H1 (cell line): ENCODE data around the gene HAPLN3. TPM values are rescaled to one million over a fixed set of nuclear protein-coding genes. Genes with fewer than 3 reads are reported as not detected.

Experiments used
- HDAC6 ChIP-seq: IDR thresholded peaks from one replicate; pipeline ENCODE4 v1.7.1; 2012; ENCODE audit warnings: low read depth, mild to moderate bottlenecking, inconsistent platforms, low read length, moderate library complexity
- RAD21 ChIP-seq, 2 experiments: IDR thresholded peaks in 1 of 2; conservative IDR thresholded peaks in 1 of 2; 2 replicates each; pipeline ENCODE4 v1.6.1; 2011; ENCODE audit warnings: low read depth in 2 of 2, low read length in 2 of 2, improper control_type of control experiment in 1 of 2, inconsistent platforms in 1 of 2, mild to moderate bottlenecking in 1 of 2, moderate library complexity in 1 of 2
- TCF12 ChIP-seq: IDR thresholded peaks from 2 replicates; pipeline ENCODE4 v1.6.1; 2011; ENCODE audit warnings: low read depth, mild to moderate bottlenecking, low read length
- polyA plus RNA-seq, 7 experiments: library from polyadenylated mRNA; depleted of rRNA in 3 of 7; stranded (reverse) in 5 of 7; unstranded in 2 of 7; fragments of >200 nt in 5 of 7; fragments of 200-250 nt in 2 of 7; gene quantifications; 1 replicate in 5 of 7; 2 replicates in 1 of 7; 4 replicates in 1 of 7; pipeline versions ENCODE4 v1.2.1 to v1.2.3, GENCODE V29; 2011 to 2013; ENCODE audit warnings: missing spikeins in 2 of 7, mixed read lengths in 2 of 7
- total RNA-seq: library from RNA; stranded (reverse); fragmentation: NEBNext Ultra II Directional; extraction: Animal tissue kit (Norgen Biotek cat#: 25700); gene quantifications from 2 replicates; pipeline ENCODE4 v1.2.1, GENCODE V29; 2021
- TF ChIP-seq, protein P1 (sequence below): IDR thresholded peaks from 2 replicates; pipeline ENCODE4 v1.6.1; 2012; ENCODE audit warnings: inconsistent platforms
- TF ChIP-seq, protein P2 (sequence below): IDR thresholded peaks from 2 replicates; pipeline ENCODE4 v1.6.1; 2012; ENCODE audit warnings: inconsistent platforms

The HAPLN3 gene
- total and polyA plus RNA-seq, 2 of the 8 experiments (the other 6 are each of a cell fraction or from before 2014, with no cell fraction given) = 76.2 to 79.7 TPM

DNA sequence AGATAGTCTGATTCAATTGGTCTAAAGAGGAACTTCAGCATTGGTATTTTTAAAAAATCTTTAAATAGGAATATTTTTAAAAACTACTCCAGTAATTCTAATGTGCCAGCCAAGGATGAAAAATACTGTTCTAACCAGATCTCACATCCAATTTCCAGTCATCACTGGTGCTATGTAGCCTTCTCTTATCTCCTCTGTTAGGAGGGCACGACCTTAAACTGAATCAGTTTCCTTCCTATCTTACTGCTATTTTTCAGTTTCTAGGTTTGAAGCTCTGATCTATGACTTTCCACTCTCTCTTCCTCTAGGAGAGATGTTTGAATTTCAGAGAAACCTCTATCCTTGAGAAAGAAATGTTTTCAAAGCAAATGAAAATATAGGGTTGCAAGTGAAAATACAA, 31.9 kb downstream of the HAPLN3 start (continued):
- TF ChIP-seq, protein P1, sequence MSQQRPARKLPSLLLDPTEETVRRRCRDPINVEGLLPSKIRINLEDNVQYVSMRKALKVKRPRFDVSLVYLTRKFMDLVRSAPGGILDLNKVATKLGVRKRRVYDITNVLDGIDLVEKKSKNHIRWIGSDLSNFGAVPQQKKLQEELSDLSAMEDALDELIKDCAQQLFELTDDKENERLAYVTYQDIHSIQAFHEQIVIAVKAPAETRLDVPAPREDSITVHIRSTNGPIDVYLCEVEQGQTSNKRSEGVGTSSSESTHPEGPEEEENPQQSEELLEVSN = no peak
- TF ChIP-seq RAD21 (IDR thresholded peaks at IDR 0.05 in 1 of 2, conservative IDR thresholded peaks at IDR 0.05 in 1 of 2; ENCODE audit: low read depth in 2 of 2, low read length in 2 of 2) (no peak), TCF12 (no peak), HDAC6 (no peak)
- TF ChIP-seq, protein P2, sequence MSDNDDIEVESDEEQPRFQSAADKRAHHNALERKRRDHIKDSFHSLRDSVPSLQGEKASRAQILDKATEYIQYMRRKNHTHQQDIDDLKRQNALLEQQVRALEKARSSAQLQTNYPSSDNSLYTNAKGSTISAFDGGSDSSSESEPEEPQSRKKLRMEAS = no peak
